HFFc6 (cell line): Measurements from ENCODE around the gene RET. TPM values are rescaled to one million over a fixed set of nuclear protein-coding genes. Genes with fewer than 3 reads are reported as not detected.

Experiments used
- DNase-seq: peaks from one replicate; pipeline ENCODE4 v3.0.0-alpha.2; 2018
- H3K27ac Mint-ChIP-seq: 2 replicates; pipeline ENCODE4 v1.8.0; 2020; ENCODE audit warnings: mild to moderate bottlenecking, mixed read lengths
- H3K27me3 Mint-ChIP-seq: 2 replicates; pipeline ENCODE4 v1.8.0; 2021; ENCODE audit warnings: mild to moderate bottlenecking, moderate library complexity, mixed read lengths; ENCODE audit not compliant: insufficient read depth
- H3K36me3 Mint-ChIP-seq: 2 replicates; pipeline ENCODE4 v1.8.0; 2021; ENCODE audit warnings: low read depth, mixed read lengths
- H3K4me1 Mint-ChIP-seq: 2 replicates; pipeline ENCODE4 v1.8.0; 2020; ENCODE audit warnings: low read depth, mixed read lengths
- H3K4me3 Mint-ChIP-seq: 2 replicates; pipeline ENCODE4 v1.8.0; 2020; ENCODE audit warnings: mild to moderate bottlenecking, moderate library complexity, mixed read lengths
- H3K9me3 Mint-ChIP-seq: 2 replicates; pipeline ENCODE4 v1.8.0; 2020; ENCODE audit warnings: mild to moderate bottlenecking, mixed read lengths
- CTCF ChIP-seq: fragments of 200-600 bp; sonication (generic); IDR thresholded peaks from 2 replicates; pipeline ENCODE4 v1.5.0; 2021; ENCODE audit warnings: antibody characterized with exemption, mild to moderate bottlenecking
- total RNA-seq, 6 experiments: library from RNA; stranded (reverse); fragmentation: NEBNext Ultra II Directional; extraction: Animal tissue kit (Norgen Biotek cat#: 25700); gene quantifications; 2 replicates in 1 of 6; 3 replicates in 5 of 6; pipeline ENCODE4 v1.2.3, GENCODE V29; 2021

Gene RET
- total RNA-seq, 6 experiments from 2014 or later, result 0.08 to 0.62 (median 0.46) TPM; not detected in 1

GRCh38 chr10:43153901-43154300 lies 77.0 kb downstream of the RET start:
- Mint-ChIP-seq H3K27me3 (peaks cover 2% of the 10 kb centered on the region; the same call in 1 of the 2 replicates), H3K36me3 (peaks cover 2% of the 10 kb centered on the region), H3K27ac (no peak overlapping the region), H3K4me3 (no peak overlapping the region), H3K9me3 (no peaks in the 10 kb centered on the region; the same call in 1 of the 2 replicates), H3K4me1 (peaks cover 52% of the 10 kb centered on the region)
- TF ChIP-seq CTCF, result no peak
- no peak for DNase-seq

- no peak for DNase-seq
- no peak for TF ChIP-seq CTCF
- Mint-ChIP-seq H3K27me3 (no peaks in the 10 kb centered on the region), H3K4me3 (no peak overlapping the region), H3K27ac (no peak overlapping the region; the same call in 1 of the 2 replicates), H3K4me1 (peaks cover 61% of the 10 kb centered on the region), H3K9me3 (no peaks in the 10 kb centered on the region), H3K36me3 (no peaks in the 10 kb centered on the region; the same call in none of the 2 replicates)
Measured at GRCh38 chr10:43155221-43155620, 78.4 kb downstream of the RET start.

DNA sequence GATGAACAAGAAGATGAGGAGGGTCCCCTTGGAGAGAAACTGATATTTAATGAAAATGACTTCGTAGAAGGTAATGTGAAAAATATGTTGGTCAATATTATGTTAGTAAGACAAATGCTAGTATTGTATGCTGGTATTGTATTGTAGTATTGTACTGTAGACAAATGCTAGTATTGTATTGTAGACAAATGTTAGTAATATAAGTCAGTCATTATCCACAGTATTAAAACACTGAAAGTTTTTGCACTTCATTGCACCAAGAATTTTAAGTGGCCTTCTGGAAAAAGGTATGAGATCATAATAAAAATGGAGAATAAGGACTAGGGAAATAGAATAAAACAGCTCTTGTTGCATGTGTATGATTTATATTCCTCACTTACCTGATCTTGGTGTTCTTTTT lies 78.9 kb downstream of the RET start:
- Mint-ChIP-seq H3K4me3 (no peak overlapping the region), H3K9me3 (no peaks in the 10 kb centered on the region), H3K27me3 (no peaks in the 10 kb centered on the region), H3K27ac (no peak overlapping the region; the same call in 1 of the 2 replicates), H3K36me3 (no peaks in the 10 kb centered on the region; the same call in 1 of the 2 replicates), H3K4me1 (peaks cover 64% of the 10 kb centered on the region)
- no peak for TF ChIP-seq CTCF
- no peak for DNase-seq

- Mint-ChIP-seq H3K4me1 (peaks cover 64% of the 10 kb centered on the region), H3K4me3 (no peak overlapping the region), H3K27ac (no peak overlapping the region), H3K9me3 (no peaks in the 10 kb centered on the region), H3K36me3 (peaks cover 8% of the 10 kb centered on the region), H3K27me3 (no peaks in the 10 kb centered on the region)
- no peak for TF ChIP-seq CTCF
- no peak for DNase-seq
Measured at GRCh38 chr10:43156590-43157341, 79.9 kb downstream of the RET start.

DNA sequence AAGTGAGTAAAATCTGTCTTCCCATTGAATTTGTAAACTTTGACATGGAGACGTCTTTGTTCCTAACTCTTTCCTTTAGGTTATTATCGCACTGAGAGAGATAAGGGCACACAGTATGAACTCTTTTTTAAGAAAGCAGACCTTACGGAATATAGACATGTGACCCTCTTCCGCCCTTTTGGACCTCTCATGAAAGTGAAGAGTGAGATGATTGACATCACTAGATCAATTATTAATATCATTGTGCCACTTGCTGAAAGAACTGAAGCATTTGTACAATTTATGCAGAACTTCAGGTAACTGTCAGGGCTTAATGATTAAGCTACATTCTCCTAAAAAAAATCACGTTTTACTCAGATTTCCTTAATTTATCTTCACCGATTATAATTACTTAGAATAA lies 81.8 kb downstream of the RET start:
- Mint-ChIP-seq H3K4me1 (peaks cover 64% of the 10 kb centered on the region), H3K4me3 (no peak overlapping the region), H3K27me3 (no peaks in the 10 kb centered on the region), H3K36me3 (peaks cover 26% of the 10 kb centered on the region), H3K9me3 (no peaks in the 10 kb centered on the region), H3K27ac (no peak overlapping the region)
- no peak for TF ChIP-seq CTCF
- DNase-seq, result no peak
